K562 (cell line): ENCODE results near the gene FCRL6. TPM values are rescaled to one million over a fixed set of nuclear protein-coding genes. Genes with fewer than 3 reads are reported as not detected.

Experiments used
- CHD2 ChIP-seq: IDR thresholded peaks from 2 replicates; pipeline ENCODE4 v1.6.1; 2011; ENCODE audit warnings: low read depth, low read length
- CHD4 ChIP-seq: fragments of 200-600 bp; sonication (generic); IDR thresholded peaks from 3 replicates; pipeline ENCODE4 v1.6.1; 2012; ENCODE audit warnings: low read depth, mild to moderate bottlenecking, mixed read lengths, low read length, inconsistent platforms; ENCODE audit not compliant: insufficient read depth, insufficient replicate concordance, poor library complexity, severe bottlenecking
- MAZ ChIP-seq, 2 experiments: fragments of 450-650 bp in 1 of 2; sonication (generic) in 1 of 2; formaldehyde crosslinking; IDR thresholded peaks in 1 of 2; conservative IDR thresholded peaks in 1 of 2; 2 replicates each; pipeline versions ENCODE4 v1.4.0 to v1.5.0; 2020; ENCODE audit warnings: mild to moderate bottlenecking in 1 of 2, missing genetic modification reagents in 1 of 2
- MIER1 ChIP-seq: fragments of 450-650 bp; IDR thresholded peaks from 2 replicates; pipeline ENCODE4 v1.6.1; 2016; ENCODE audit warnings: antibody characterized with exemption, mild to moderate bottlenecking, low read depth
- POLR2AphosphoS2 ChIP-seq: IDR thresholded peaks from 2 replicates; pipeline ENCODE4 v1.6.1; 2012; ENCODE audit warnings: low read length, improper control_type of control experiment
- PTBP1 ChIP-seq: fragments of 200-400 bp; formaldehyde crosslinking; IDR thresholded peaks from 2 replicates; pipeline ENCODE4 v1.6.1; 2017; ENCODE audit warnings: low read depth, low read length
- RBM14 ChIP-seq: fragments of 200-400 bp; formaldehyde crosslinking; IDR thresholded peaks from 2 replicates; pipeline ENCODE4 v1.6.1; 2018; ENCODE audit warnings: low read depth, mild to moderate bottlenecking, low read length, moderate library complexity, borderline replicate concordance; ENCODE audit not compliant: insufficient read depth
- SMC3 ChIP-seq: conservative IDR thresholded peaks from 2 replicates; pipeline ENCODE4 v1.6.1; 2011; ENCODE audit warnings: low read depth, low read length, improper control_type of control experiment; ENCODE audit not compliant: insufficient read depth
- SNRNP70 ChIP-seq: fragments of 200-400 bp; formaldehyde crosslinking; optimal IDR thresholded peaks from 2 replicates; pipeline ENCODE3; 2017; ENCODE audit warnings: low read depth, low read length
- ZNF3 ChIP-seq: fragments of 250-450 bp; sonication (Bioruptor Pico); IDR thresholded peaks from 2 replicates; pipeline ENCODE4 v1.5.0; 2021; ENCODE audit warnings: mild to moderate bottlenecking, moderate library complexity
- polyA plus RNA-seq, 8 experiments: library from polyadenylated mRNA; depleted of rRNA in 4 of 8; stranded (reverse) in 5 of 8; unstranded in 3 of 8; fragments of >200 nt; fragmentation: Nextera tagmentation in 2 of 8; fragmentation: Illumina TruSeq in 1 of 8; extraction: Ambion mirVana in 2 of 8; extraction: Trizol in 1 of 8; gene quantifications; 2 replicates each; pipeline versions ENCODE4 v1.2.1 to v1.2.3, GENCODE V29; 2011 to 2014; ENCODE audit warnings: inconsistent platforms in 1 of 8, missing spikeins in 1 of 8
- total RNA-seq, 7 experiments: library from RNA; depleted of rRNA in 6 of 7; stranded (reverse); fragments of >200 nt in 6 of 7; fragmentation: Illumina TruSeq in 2 of 7; extraction: Trizol in 2 of 7; gene quantifications; 2 replicates each; pipeline versions ENCODE4 v1.2.1 to v1.2.3, GENCODE V29; 2011 to 2021; ENCODE audit warnings: low replicate concordance in 1 of 7
- TF ChIP-seq, protein P1 (sequence below): fragments of 450-650 bp; IDR thresholded peaks from 2 replicates; pipeline ENCODE4 v1.6.1; 2016; ENCODE audit warnings: low read depth
- TF ChIP-seq, protein P2 (sequence below): sonication (generic); formaldehyde crosslinking; IDR thresholded peaks from 2 replicates; pipeline ENCODE4 v1.8.1; 2022; ENCODE audit warnings: missing genetic modification reagents
- TF ChIP-seq, protein P3 (sequence below): sonication (generic); formaldehyde crosslinking; IDR thresholded peaks from 2 replicates; pipeline ENCODE4 v1.8.0; 2022; ENCODE audit warnings: mild to moderate bottlenecking, missing genetic modification reagents
- TF ChIP-seq, protein P4 (sequence below): fragments of 250-450 bp; sonication (Bioruptor Pico); IDR thresholded peaks from 2 replicates; pipeline ENCODE4 v1.8.0; 2022; ENCODE audit warnings: inconsistent platforms, mild to moderate bottlenecking, moderate library complexity, borderline replicate concordance

The FCRL6 gene
- total and polyA plus RNA-seq, 9 of the 15 experiments (the other 6 are each of a cell fraction or from before 2014, with no cell fraction given), result not detected

DNA sequence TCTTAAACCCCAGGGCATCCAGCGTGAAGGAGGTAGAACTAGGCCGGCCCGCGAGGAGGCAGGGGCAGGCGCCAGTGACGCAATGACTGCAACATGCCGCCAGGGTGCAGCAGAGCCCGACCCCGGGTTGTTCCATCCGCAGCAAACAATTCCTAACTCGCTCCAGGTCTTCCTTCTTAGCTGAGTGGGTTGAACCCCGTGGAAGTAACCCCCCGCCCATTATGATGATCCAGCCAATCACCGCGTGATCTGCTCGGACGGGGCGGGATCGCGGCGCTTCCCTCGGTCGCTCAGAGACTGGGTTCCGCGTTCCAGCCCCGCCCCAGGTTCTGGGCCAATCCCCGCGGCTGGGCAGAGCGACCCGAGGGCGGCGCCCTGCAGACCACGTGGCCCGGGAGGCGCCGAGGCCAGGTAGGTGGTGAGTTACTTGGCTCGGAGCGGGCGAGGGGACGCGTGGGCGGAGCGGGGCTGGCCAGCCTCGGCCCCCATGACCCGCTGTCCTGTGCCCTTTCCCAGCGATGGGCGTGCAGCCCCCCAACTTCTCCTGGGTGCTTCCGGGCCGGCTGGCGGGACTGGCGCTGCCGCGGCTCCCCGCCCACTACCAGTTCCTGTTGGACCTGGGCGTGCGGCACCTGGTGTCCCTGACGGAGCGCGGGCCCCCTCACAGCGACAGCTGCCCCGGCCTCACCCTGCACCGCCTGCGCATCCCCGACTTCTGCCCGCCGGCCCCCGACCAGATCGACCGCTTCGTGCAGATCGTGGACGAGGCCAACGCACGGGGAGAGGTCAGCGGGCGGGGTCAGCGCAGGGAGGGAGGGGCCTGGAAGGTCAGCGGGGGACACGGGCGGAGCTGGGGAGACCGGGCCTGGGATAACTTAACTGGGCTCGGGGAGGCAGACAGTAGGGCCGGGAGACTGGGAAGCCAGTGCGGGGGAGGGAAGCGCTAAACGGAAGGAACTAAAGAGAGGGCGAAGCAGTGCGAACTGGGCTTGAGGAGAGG, 21.3 kb upstream of the FCRL6 start, which contains the start of gene DUSP23 (continued):
- TF ChIP-seq, protein P1, sequence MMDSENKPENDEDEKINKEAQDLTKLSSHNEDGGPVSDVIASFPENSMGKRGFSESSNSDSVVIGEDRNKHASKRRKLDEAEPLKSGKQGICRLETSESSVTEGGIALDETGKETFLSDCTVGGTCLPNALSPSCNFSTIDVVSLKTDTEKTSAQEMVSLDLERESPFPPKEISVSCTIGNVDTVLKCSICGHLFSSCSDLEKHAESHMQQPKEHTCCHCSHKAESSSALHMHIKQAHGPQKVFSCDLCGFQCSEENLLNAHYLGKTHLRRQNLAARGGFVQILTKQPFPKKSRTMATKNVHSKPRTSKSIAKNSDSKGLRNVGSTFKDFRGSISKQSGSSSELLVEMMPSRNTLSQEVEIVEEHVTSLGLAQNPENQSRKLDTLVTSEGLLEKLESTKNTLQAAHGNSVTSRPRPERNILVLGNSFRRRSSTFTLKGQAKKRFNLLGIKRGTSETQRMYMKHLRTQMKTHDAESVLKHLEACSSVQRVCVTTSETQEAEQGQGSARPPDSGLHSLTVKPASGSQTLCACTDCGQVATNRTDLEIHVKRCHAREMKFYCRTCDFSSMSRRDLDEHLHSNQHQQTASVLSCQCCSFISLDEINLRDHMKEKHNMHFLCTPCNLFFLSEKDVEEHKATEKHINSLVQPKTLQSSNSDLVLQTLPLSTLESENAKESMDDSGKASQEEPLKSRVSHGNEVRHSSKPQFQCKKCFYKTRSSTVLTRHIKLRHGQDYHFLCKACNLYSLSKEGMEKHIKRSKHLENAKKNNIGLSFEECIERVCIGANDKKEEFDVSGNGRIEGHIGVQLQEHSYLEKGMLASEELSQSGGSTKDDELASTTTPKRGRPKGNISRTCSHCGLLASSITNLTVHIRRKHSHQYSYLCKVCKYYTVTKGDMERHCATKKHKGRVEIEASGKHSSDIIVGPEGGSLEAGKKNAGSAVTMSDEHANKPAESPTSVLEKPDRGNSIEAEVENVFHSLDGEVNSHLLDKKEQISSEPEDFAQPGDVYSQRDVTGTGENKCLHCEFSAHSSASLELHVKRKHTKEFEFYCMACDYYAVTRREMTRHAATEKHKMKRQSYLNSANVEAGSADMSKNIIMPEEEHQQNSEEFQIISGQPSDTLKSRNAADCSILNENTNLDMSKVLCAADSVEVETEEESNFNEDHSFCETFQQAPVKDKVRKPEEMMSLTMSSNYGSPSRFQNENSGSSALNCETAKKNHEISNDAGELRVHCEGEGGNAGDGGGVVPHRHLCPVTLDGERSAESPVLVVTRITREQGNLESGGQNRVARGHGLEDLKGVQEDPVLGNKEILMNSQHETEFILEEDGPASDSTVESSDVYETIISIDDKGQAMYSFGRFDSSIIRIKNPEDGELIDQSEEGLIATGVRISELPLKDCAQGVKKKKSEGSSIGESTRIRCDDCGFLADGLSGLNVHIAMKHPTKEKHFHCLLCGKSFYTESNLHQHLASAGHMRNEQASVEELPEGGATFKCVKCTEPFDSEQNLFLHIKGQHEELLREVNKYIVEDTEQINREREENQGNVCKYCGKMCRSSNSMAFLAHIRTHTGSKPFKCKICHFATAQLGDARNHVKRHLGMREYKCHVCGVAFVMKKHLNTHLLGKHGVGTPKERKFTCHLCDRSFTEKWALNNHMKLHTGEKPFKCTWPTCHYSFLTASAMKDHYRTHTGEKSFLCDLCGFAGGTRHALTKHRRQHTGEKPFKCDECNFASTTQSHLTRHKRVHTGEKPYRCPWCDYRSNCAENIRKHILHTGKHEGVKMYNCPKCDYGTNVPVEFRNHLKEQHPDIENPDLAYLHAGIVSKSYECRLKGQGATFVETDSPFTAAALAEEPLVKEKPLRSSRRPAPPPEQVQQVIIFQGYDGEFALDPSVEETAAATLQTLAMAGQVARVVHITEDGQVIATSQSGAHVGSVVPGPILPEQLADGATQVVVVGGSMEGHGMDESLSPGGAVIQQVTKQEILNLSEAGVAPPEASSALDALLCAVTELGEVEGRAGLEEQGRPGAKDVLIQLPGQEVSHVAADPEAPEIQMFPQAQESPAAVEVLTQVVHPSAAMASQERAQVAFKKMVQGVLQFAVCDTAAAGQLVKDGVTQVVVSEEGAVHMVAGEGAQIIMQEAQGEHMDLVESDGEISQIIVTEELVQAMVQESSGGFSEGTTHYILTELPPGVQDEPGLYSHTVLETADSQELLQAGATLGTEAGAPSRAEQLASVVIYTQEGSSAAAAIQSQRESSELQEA, result no peak
- TF ChIP-seq CHD2, result peak; percentile 44; the same call in 1 of the 2 replicates
- TF ChIP-seq, protein P2, sequence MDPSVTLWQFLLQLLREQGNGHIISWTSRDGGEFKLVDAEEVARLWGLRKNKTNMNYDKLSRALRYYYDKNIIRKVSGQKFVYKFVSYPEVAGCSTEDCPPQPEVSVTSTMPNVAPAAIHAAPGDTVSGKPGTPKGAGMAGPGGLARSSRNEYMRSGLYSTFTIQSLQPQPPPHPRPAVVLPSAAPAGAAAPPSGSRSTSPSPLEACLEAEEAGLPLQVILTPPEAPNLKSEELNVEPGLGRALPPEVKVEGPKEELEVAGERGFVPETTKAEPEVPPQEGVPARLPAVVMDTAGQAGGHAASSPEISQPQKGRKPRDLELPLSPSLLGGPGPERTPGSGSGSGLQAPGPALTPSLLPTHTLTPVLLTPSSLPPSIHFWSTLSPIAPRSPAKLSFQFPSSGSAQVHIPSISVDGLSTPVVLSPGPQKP (CRISPR knock-in tag), result no peak
- TF ChIP-seq RBM14, result no peak
- TF ChIP-seq SNRNP70, result no peak
- no peak for TF ChIP-seq CHD4
- no peak for TF ChIP-seq PTBP1
- no peak for TF ChIP-seq POLR2AphosphoS2
- TF ChIP-seq, protein P3, sequence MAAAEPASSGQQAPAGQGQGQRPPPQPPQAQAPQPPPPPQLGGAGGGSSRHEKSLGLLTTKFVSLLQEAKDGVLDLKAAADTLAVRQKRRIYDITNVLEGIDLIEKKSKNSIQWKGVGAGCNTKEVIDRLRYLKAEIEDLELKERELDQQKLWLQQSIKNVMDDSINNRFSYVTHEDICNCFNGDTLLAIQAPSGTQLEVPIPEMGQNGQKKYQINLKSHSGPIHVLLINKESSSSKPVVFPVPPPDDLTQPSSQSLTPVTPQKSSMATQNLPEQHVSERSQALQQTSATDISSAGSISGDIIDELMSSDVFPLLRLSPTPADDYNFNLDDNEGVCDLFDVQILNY, result peak; percentile 89; the same call in 1 of the 2 replicates
- no peak for TF ChIP-seq MIER1
- TF ChIP-seq, protein P4, sequence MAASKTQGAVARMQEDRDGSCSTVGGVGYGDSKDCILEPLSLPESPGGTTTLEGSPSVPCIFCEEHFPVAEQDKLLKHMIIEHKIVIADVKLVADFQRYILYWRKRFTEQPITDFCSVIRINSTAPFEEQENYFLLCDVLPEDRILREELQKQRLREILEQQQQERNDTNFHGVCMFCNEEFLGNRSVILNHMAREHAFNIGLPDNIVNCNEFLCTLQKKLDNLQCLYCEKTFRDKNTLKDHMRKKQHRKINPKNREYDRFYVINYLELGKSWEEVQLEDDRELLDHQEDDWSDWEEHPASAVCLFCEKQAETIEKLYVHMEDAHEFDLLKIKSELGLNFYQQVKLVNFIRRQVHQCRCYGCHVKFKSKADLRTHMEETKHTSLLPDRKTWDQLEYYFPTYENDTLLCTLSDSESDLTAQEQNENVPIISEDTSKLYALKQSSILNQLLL (CRISPR knock-in tag), result no peak
- peak; percentile 87 for TF ChIP-seq SMC3
- TF ChIP-seq MAZ (CRISPR knock-in tag; conservative IDR thresholded peaks at IDR 0.05 in 1 of 2, IDR thresholded peaks at IDR 0.05 in 1 of 2), result peak; percentile 78 to 83; a peak in 1 of 4 replicates
- TF ChIP-seq ZNF3 (CRISPR knock-in tag), result no peak
